Measurements from ENCODE around the gene PRPF4. TPM values are rescaled to one million over a fixed set of nuclear protein-coding genes. Genes with fewer than 3 reads are reported as not detected.

PRPF4 gene
- total RNA-seq, 2 experiments from 2014 or later, result 23.4 to 25.5 TPM

- no peaks in the 10 kb centered on the region for H3K36me3 ChIP-seq (ENCODE audit: insufficient read depth, low read length)
- Mint-ChIP-seq H3K9me3 (no peaks in the 10 kb centered on the region), H3K27me3 (no peaks in the 10 kb centered on the region), H3K36me3 (ENCODE audit: low read depth) (no peaks in the 10 kb centered on the region), H3K27ac (no peak overlapping the region), H3K4me1 (ENCODE audit: low read depth) (no peaks in the 10 kb centered on the region), H3K4me3 (no peak overlapping the region)
- H3K27me3 ChIP-seq (ENCODE audit: control insufficient read depth in 1 of 2, insufficient read depth in 2 of 2, low read length in 2 of 2), result no peaks in the 10 kb centered on the region
- intact Hi-C loops (cut with DNase I, micrococcal nuclease), result no loop called here
- no peak overlapping the region for H3K27ac ChIP-seq (ENCODE audit: low read depth in 1 of 2, low read length in 2 of 2)
- TF ChIP-seq CTCF (IDR thresholded peaks at IDR 0.05), result no peak
- DNase-seq (no peak), ATAC-seq (ENCODE audit: poor library complexity) (no peak)
- ChIA-PET POLR2A (no interaction called here), CTCF (no interaction called here)
- no peaks in the 10 kb centered on the region for H3K4me1 ChIP-seq (ENCODE audit: insufficient read depth, low read length)
- no peaks in the 10 kb centered on the region for H3K9me3 ChIP-seq (ENCODE audit: control insufficient read depth in 1 of 2, insufficient read depth in 1 of 2, low read length in 2 of 2)
- no peak overlapping the region for H3K4me3 ChIP-seq (ENCODE audit: low read length)
Observed at GRCh38 chr9:113328045-113328782, 52.8 kb downstream of the PRPF4 start.

GRCh38 chr9:113331780-113332179 lies 56.3 kb downstream of the PRPF4 start:
- Mint-ChIP-seq H3K27ac (no peak overlapping the region), H3K4me1 (ENCODE audit: low read depth) (no peaks in the 10 kb centered on the region), H3K36me3 (ENCODE audit: low read depth) (no peaks in the 10 kb centered on the region), H3K4me3 (no peak overlapping the region), H3K27me3 (no peaks in the 10 kb centered on the region), H3K9me3 (no peaks in the 10 kb centered on the region)
- Histone ChIP-seq H3K9me3 (ENCODE audit: control insufficient read depth in 1 of 2, insufficient read depth in 1 of 2, low read length in 2 of 2) (no peaks in the 10 kb centered on the region), H3K27me3 (ENCODE audit: control insufficient read depth in 1 of 2, insufficient read depth in 2 of 2, low read length in 2 of 2) (no peaks in the 10 kb centered on the region), H3K4me1 (ENCODE audit: insufficient read depth, low read length) (no peaks in the 10 kb centered on the region), H3K27ac (ENCODE audit: low read depth in 1 of 2, low read length in 2 of 2) (no peak overlapping the region), H3K36me3 (ENCODE audit: insufficient read depth, low read length) (no peaks in the 10 kb centered on the region), H3K4me3 (ENCODE audit: low read length) (no peak overlapping the region)
- CTCF ChIA-PET, result no interaction called here
- intact Hi-C loops (cut with DNase I, micrococcal nuclease), result no loop called here
- no peak for TF ChIP-seq CTCF (IDR thresholded peaks at IDR 0.05)
- POLR2A ChIA-PET, result interaction anchor here (1.0 kb wide), 1 partner anchor 8 kb away, joined by 3 read pairs; the partner anchor contains the start of gene WDR31
- DNase-seq, result no peak
- ATAC-seq (ENCODE audit: poor library complexity), result no peak

GRCh38 chr9:113337714-113338113 lies 62.3 kb downstream of the PRPF4 start:
- intact Hi-C loops (cut with DNase I, micrococcal nuclease), result loop anchor here in 1 of 2 experiments (2.0 kb wide), 1 partner anchor 65 kb away; no protein-coding TSS in a partner anchor
- no peaks in the 10 kb centered on the region for H3K27me3 ChIP-seq (ENCODE audit: control insufficient read depth in 1 of 2, insufficient read depth in 2 of 2, low read length in 2 of 2)
- ATAC-seq (ENCODE audit: poor library complexity) (no peak), DNase-seq (no peak)
- H3K4me3 ChIP-seq (ENCODE audit: low read length), result no peak overlapping the region
- H3K4me3 Mint-ChIP-seq, result peak overlapping the region; percentile 91
- H3K36me3 ChIP-seq (ENCODE audit: insufficient read depth, low read length), result no peaks in the 10 kb centered on the region
- TF ChIP-seq CTCF (IDR thresholded peaks at IDR 0.05), result no peak
- H3K27ac ChIP-seq (ENCODE audit: low read depth in 1 of 2, low read length in 2 of 2), result no peak overlapping the region
- peaks cover 18% of the 10 kb centered on the region for H3K4me1 ChIP-seq (ENCODE audit: insufficient read depth, low read length)
- no peaks in the 10 kb centered on the region for H3K9me3 Mint-ChIP-seq
- H3K27ac Mint-ChIP-seq, result no peak overlapping the region
- ChIA-PET POLR2A (interaction anchor here (2.3 kb wide), 1 partner anchor 39 kb away, joined by 5 read pairs; the partner anchor contains the start of gene HDHD3), CTCF (no interaction called here)
- no peaks in the 10 kb centered on the region for H3K9me3 ChIP-seq (ENCODE audit: control insufficient read depth in 1 of 2, insufficient read depth in 1 of 2, low read length in 2 of 2)
- peaks cover 25% of the 10 kb centered on the region for H3K4me1 Mint-ChIP-seq (ENCODE audit: low read depth)
- H3K27me3 Mint-ChIP-seq, result peaks cover 11% of the 10 kb centered on the region
- H3K36me3 Mint-ChIP-seq (ENCODE audit: low read depth), result no peaks in the 10 kb centered on the region

Measured in CD4-positive, alpha-beta T cell (primary cell).